ENCODE data around the gene ZNF566.
"Not testable (repeated sequence)": the region's sequence is repeated elsewhere in the genome, so short reads cannot be mapped to it uniquely, and the experiment has no call there.

The ZNF566 gene

DNA sequence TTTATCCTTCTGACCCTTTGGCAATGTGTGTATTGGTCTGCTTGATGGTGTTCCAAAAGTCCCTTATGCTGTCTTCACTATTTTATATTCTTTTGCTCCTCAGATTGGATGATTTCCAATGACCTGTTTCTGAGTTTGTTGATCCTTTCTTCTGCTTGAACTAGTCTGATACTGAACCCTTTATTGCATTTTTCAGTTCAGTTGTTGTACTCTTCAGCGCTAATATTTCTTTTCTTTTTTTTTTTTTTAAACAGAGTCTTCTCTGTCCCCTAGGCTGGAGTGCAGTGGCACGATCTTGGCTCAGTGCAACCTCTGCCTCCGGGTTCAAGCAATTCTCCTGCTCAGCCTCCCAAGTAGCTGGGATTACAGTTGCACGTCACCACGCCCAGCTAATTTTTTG is 12.6 kb upstream of the ZNF566 start:
- H3K79me2 ChIP-seq (ENCODE audit: insufficient read depth, low read length), result no peaks in the 10 kb centered on the region
- no peak overlapping the region for H3K9ac ChIP-seq (ENCODE audit: low read length)
- H3K9me3 ChIP-seq (ENCODE audit: low read length), result peaks cover 19% of the 10 kb centered on the region
- TF ChIP-seq EZH2 (IDR thresholded peaks at IDR 0.05; ENCODE audit: borderline replicate concordance, low read length), result no peak
- TF ChIP-seq, protein P1, sequence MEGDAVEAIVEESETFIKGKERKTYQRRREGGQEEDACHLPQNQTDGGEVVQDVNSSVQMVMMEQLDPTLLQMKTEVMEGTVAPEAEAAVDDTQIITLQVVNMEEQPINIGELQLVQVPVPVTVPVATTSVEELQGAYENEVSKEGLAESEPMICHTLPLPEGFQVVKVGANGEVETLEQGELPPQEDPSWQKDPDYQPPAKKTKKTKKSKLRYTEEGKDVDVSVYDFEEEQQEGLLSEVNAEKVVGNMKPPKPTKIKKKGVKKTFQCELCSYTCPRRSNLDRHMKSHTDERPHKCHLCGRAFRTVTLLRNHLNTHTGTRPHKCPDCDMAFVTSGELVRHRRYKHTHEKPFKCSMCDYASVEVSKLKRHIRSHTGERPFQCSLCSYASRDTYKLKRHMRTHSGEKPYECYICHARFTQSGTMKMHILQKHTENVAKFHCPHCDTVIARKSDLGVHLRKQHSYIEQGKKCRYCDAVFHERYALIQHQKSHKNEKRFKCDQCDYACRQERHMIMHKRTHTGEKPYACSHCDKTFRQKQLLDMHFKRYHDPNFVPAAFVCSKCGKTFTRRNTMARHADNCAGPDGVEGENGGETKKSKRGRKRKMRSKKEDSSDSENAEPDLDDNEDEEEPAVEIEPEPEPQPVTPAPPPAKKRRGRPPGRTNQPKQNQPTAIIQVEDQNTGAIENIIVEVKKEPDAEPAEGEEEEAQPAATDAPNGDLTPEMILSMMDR (IDR thresholded peaks at IDR 0.05; ENCODE audit: low read length), result no peak
- H3K9me2 ChIP-seq (ENCODE audit: low read depth, low read length), result no peaks in the 10 kb centered on the region
- H3K36me3 ChIP-seq (ENCODE audit: insufficient read depth, low read length), result no peaks in the 10 kb centered on the region
- H3K4me3 ChIP-seq (ENCODE audit: low read depth, low read length, poor library complexity, severe bottlenecking), result no peak overlapping the region
- H2AFZ ChIP-seq (ENCODE audit: low read length), result no peak overlapping the region
- no peaks in the 10 kb centered on the region for H4K20me1 ChIP-seq (ENCODE audit: insufficient read depth, low read length)
- no peaks in the 10 kb centered on the region for H3K4me1 ChIP-seq (ENCODE audit: insufficient read depth, low read length, severe bottlenecking)
- H3K27me3 ChIP-seq (ENCODE audit: insufficient read depth, low read length), result no peaks in the 10 kb centered on the region
- no peaks in the 10 kb centered on the region for H3F3A ChIP-seq (ENCODE audit: insufficient read depth, low read length)
- no peak overlapping the region for H3K4me2 ChIP-seq (ENCODE audit: low read length)
- no peak overlapping the region for H3K27ac ChIP-seq (ENCODE audit: low read depth, low read length, poor library complexity, severe bottlenecking)

DNA sequence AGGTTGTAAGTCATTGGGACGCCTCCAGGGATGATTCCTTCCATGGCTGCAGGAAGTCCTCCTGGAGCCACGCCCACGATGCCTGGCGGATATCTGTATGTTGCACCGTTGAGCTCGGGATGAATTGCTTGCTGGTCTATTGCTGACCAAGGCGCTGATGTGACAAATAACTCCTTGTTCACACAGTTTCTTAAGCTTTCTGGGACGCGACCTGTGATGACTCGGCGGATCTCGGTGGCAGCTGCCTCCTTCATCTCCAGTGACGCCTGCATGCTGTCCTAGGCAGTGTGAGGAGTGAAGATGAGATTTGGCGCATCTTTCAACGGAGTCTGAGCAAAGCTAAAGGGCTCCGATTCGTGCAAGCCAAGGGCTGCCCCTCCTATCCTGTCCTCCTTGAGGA is 7.6 kb upstream of the ZNF566 start:
- Histone ChIP-seq H3F3A (ENCODE audit: insufficient read depth, low read length) (0 out of 2 replicates have a peak, but pooled peaks cover 6% of the 10 kb centered on the region), H3K27ac (ENCODE audit: low read depth, low read length, poor library complexity, severe bottlenecking) (no peak overlapping the region), H3K27me3 (ENCODE audit: insufficient read depth, low read length) (no peaks in the 10 kb centered on the region), H3K4me1 (ENCODE audit: insufficient read depth, low read length, severe bottlenecking) (peaks cover 14% of the 10 kb centered on the region), H3K9ac (ENCODE audit: low read length) (no peak overlapping the region), H3K4me3 (ENCODE audit: low read depth, low read length, poor library complexity, severe bottlenecking) (no peak overlapping the region), H4K20me1 (ENCODE audit: insufficient read depth, low read length) (no peaks in the 10 kb centered on the region), H3K9me3 (ENCODE audit: low read length) (peaks cover 9% of the 10 kb centered on the region), H3K79me2 (ENCODE audit: insufficient read depth, low read length) (no peaks in the 10 kb centered on the region), H3K36me3 (ENCODE audit: insufficient read depth, low read length) (no peaks in the 10 kb centered on the region), H3K9me2 (ENCODE audit: low read depth, low read length) (no peaks in the 10 kb centered on the region), H2AFZ (ENCODE audit: low read length) (no peak overlapping the region), H3K4me2 (ENCODE audit: low read length) (no peak overlapping the region)
- TF ChIP-seq EZH2 (IDR thresholded peaks at IDR 0.05; ENCODE audit: borderline replicate concordance, low read length), result no peak
- TF ChIP-seq, protein P1 (IDR thresholded peaks at IDR 0.05; ENCODE audit: low read length), result no peak

DNA sequence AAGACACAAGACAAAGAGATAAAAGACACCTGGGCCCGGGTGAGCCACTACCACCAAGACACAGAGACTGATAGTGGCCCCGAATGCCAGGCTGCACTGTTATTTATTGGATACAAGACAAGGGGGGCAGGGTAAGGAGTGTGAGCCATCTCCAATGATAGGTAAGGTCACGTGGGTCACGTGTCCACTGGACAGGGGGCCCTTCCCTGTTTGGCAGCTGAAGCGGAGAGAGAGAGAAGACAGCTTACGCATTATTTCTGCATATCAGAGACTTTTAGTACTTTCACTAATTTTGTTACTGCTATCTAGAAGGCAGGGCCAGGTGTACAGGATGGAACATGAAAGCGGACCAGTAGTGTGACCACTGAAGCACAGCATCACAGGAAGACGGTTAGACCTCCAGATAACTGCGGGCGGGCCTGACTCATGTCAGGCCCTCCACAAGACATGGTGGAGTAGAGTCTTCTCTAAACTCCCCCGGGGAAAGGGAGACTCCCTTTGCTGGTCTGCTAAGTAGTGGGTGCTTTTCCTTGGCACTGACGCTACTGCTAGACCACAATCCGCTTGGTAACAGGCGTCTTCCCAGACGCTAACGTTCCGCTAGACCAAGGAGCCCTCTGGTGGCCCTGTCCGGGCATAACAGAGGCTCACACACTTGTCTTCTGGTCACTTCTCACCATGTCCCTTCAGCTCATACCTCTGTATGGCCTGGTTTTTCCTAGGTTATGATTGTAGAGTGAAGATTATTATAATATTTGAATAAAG is 3.5 kb upstream of the ZNF566 start:
- H4K20me1 ChIP-seq (ENCODE audit: insufficient read depth, low read length); H3K36me3 ChIP-seq (ENCODE audit: insufficient read depth, low read length); H3K9me3 ChIP-seq (ENCODE audit: low read length); H3K79me2 ChIP-seq (ENCODE audit: insufficient read depth, low read length); H3F3A ChIP-seq (ENCODE audit: insufficient read depth, low read length); H2AFZ ChIP-seq (ENCODE audit: low read length); H3K9me2 ChIP-seq (ENCODE audit: low read depth, low read length); H3K27me3 ChIP-seq (ENCODE audit: insufficient read depth, low read length): not testable (repeated sequence)
- peak overlapping the region; percentile 57 for H3K4me2 ChIP-seq (ENCODE audit: low read length)
- peak overlapping the region; percentile 94 for H3K27ac ChIP-seq (ENCODE audit: low read depth, low read length, poor library complexity, severe bottlenecking)
- H3K4me3 ChIP-seq (ENCODE audit: low read depth, low read length, poor library complexity, severe bottlenecking), result peak overlapping the region; percentile 40
- H3K9ac ChIP-seq (ENCODE audit: low read length), result peak overlapping the region; percentile 13; the same call in 1 of the 2 replicates
- peaks cover 29% of the 10 kb centered on the region for H3K4me1 ChIP-seq (ENCODE audit: insufficient read depth, low read length, severe bottlenecking)
- TF ChIP-seq, protein P1 (IDR thresholded peaks at IDR 0.05; ENCODE audit: low read length), result peak; percentile 79

DNA sequence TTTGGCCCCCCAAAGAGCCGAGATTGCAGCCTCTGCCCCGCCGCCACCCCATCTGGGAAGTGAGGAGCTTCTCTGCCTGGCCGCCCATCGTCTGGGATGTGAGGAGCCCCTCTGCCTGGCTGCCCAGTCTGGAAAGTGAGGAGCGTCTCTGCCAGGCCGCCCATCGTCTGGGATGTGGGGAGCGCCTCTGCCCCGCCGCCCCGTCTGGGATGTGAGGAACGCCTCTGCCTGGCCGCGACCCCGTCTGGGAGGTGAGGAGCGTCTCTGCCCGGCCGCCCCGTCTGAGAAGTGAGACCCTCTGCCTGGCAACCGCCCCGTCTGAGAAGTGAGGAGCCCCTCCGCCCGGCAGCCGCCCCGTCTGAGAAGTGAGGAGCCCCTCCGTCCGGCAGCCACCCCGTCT is 1.5 kb upstream of the ZNF566 start:
- not testable (repeated sequence) for H3F3A ChIP-seq (ENCODE audit: insufficient read depth, low read length); H4K20me1 ChIP-seq (ENCODE audit: insufficient read depth, low read length); H3K36me3 ChIP-seq (ENCODE audit: insufficient read depth, low read length); H3K79me2 ChIP-seq (ENCODE audit: insufficient read depth, low read length); H3K9me3 ChIP-seq (ENCODE audit: low read length); H2AFZ ChIP-seq (ENCODE audit: low read length); H3K9me2 ChIP-seq (ENCODE audit: low read depth, low read length); H3K27me3 ChIP-seq (ENCODE audit: insufficient read depth, low read length)
- H3K4me1 ChIP-seq (ENCODE audit: insufficient read depth, low read length, severe bottlenecking), result peaks cover 30% of the 10 kb centered on the region
- H3K9ac ChIP-seq (ENCODE audit: low read length), result peak overlapping the region; percentile 83; the same call in 1 of the 2 replicates
- H3K4me3 ChIP-seq (ENCODE audit: low read depth, low read length, poor library complexity, severe bottlenecking), result peak overlapping the region; percentile 71
- H3K4me2 ChIP-seq (ENCODE audit: low read length), result peak overlapping the region; percentile 66
- H3K27ac ChIP-seq (ENCODE audit: low read depth, low read length, poor library complexity, severe bottlenecking), result peak overlapping the region; percentile 89

Measured in OCI-LY1 (cell line).